SW480 (cell line): ENCODE data around the gene NFIA.
"Not testable (repeated sequence)": the region's sequence is repeated elsewhere in the genome, so short reads cannot be mapped to it uniquely, and the experiment has no call there.

Experiments used
- DNase-seq: peaks from one replicate; pipeline ENCODE4 v3.0.0-alpha.2; 2016; ENCODE audit warnings: low spot score

NFIA gene

DNA sequence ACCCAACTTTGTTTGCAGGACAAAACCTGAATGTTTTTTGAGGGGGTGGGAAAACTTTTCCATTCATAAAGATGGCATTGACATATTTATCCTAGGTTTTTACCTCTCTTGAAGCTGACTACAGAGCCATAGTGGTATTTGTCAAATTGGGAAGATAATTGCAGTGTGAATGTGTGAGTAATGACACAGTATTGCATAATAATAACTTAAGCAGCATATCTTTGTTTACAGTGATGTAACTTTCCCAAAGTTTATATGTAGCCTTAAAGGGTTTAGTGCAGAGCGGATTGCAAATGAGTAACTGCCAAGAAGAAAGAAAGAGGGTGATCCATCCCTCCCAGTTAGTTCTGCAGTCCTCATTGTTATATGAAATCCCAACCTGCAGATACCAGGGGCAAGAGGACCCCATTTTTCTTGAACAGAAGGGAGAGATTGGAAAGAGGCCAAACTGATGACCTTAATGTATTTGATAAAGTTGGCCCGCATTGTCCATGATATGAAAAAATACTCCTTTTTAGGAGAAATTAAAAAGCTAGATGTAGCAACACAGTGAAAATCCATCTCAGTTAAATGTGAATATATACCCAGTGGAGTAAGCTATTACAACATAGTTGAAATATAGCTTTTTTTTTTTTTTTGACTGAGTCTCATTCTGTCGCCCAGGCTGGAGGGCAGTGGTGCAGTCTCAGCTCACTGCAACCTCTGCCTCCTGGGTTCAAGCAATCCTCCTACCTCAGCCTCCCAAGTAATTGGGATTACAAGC lies 23.7 kb upstream of the NFIA start:
- peak; percentile 9 for DNase-seq

DNA sequence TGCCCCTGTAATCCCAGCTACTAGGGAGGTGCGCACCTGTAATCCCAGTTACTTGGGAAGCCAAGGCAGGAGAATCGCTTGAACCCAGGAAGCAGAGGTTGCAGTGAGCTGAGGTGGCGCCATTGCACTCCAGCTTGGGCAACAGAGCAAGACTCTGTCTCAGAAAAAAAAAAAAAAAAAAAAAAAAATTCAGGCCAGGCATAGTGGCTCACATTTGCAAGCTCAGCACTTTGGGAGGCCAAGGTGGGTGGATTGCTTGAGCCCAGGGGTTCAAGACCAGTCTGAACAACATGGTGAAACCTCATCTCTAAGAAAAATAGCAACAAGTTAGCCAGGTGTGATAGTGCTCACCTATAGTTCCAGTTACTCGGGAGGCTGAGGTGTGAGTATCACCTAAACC lies 20.8 kb upstream of the NFIA start:
- DNase-seq = not testable (repeated sequence)

DNA sequence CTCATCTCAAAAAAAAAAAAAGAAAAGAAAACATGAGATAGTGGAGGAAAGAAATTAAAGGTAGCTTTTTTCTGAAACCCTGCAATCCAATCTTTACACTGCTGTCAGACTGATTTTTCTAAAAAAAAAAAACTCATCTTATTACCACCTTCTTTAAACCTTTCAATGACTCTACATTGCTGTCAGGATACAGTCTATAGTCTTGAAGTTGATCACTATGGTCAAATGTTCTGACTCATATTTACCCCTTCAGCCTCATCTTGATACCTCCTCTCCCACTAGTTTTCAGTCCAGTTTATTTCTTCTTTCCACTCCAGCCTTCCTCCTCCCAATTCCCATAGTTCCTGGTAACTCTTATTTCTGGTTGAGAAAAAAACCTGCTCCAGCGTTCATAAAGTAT lies 17.7 kb upstream of the NFIA start:
- DNase-seq = no peak

DNA sequence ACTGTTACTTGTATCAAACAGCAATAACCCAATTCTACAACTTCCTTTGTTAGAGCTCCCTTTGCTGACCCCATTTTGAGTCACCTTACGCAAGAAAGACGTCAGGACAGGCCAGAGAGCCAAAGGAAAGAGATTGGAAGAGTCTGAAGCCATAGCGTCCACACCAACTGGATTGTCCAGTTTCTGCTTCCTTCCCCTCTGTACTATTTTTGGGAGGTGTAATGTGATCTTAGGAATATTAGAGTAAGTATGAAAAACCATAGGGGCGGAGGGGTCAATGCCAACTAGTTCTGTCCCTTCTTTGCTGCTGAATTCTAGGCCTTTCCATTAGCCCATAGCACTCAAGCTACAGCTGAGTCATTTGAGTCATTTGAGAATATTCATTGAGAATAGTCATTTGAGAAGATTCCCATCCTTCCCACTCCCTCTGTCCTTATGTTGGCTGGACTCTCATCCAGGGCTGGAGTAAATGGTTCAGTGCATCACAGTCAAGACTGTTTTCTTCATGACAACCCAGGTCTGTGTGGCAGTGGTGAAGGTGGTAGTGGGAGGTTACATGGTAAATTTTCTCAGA lies 14.8 kb upstream of the NFIA start:
- DNase-seq = no peak

DNA sequence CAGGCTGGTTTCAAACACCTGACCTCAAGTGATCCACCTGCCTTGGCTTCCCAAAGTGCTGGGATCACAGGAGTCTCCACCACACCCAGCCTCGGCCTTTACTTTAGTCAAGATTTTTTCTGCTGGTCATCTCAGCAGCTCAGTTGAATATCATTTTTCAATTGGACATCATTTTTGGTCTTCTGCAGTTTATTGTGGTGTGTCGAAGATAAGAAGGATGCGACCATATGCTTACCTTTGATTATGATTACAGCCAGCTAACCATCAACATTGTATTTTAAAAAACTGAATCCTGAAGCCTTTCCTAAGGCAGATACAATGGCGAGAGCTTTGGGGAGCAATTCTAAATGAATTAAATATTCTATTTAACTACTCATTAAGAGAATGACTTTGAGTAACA lies 12.3 kb upstream of the NFIA start:
- DNase-seq = no peak

DNA sequence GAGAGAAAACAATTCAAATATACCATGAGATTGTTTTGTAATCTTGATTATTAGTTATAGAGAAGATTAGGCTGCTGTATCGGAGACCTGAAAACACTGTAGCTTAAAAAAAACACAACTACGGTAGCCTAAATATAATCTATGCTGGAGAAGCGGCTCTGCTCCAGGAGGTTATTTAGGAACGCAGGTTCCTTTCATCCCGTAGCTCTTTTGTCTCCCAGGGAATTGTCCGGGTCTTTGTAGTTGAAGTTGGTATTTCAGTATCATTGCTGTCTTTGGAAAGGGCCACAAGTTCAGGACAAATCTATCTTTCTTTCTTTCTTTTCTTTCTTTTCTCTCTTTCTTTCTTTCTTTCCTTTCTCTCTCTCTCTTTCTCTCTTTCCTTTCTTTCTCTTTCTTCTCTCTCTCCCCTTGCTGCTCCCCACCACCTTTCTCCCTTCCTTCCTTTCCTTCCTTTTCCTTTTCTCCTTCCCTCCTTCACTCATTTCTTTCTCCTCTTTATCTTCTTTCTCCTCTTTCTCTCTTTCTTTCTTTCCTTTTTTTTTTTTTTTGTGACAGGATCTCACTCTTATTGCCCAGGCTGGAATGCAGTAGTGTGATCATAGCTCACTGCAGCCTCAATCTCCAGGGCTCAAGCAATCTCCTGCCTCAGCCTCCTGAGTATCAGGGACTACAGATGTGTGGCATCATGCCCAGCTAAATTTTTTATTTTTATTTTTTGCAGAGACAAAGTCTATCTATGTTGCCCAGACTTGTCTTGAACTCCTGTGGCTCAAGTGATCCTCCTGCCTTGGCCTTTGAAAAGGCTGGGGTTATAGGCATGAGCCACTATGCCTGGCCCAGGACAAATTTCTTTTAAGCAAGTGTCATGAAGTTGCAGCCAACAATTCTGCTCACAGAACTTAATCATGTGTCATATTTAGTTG lies 10.9 kb upstream of the NFIA start:
- DNase-seq = no peak

DNA sequence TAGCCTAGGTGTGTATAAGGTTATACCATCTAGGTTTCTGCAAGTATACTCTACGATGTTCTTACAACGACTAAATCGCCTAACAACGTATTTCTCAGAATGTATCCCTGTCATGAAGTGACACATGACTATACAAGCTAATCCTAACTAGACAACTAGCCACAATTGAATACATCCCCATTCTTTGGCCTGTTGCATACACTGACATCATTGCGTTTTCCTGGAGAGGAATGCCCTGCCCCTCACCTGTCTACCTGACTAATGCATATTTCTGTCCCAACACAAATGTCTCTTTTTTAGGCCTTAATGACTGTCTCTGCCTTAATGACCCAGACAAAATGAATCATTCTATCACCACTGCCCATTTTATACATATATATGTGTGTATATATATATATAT lies 8.5 kb upstream of the NFIA start:
- no peak for DNase-seq

DNA sequence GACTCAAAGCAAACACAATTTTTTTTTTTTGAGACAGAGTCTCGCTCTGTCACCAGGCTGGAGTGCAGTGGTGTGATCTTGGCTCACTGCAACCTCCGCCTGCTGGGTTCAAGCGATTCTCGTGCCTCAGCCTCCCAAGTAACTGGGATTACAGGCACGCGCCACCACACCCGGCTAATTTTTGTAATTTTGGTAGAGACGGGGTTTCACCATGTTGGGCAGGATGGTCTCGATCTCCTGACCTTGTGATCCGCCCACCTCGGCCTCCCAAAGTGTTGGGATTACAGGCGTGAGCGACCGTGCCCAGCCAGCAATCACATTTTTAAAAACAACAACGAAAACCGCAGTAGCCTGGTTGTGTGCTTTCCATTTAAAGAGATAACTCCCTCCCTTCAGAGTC lies 6.5 kb upstream of the NFIA start:
- DNase-seq = not testable (repeated sequence)

DNA sequence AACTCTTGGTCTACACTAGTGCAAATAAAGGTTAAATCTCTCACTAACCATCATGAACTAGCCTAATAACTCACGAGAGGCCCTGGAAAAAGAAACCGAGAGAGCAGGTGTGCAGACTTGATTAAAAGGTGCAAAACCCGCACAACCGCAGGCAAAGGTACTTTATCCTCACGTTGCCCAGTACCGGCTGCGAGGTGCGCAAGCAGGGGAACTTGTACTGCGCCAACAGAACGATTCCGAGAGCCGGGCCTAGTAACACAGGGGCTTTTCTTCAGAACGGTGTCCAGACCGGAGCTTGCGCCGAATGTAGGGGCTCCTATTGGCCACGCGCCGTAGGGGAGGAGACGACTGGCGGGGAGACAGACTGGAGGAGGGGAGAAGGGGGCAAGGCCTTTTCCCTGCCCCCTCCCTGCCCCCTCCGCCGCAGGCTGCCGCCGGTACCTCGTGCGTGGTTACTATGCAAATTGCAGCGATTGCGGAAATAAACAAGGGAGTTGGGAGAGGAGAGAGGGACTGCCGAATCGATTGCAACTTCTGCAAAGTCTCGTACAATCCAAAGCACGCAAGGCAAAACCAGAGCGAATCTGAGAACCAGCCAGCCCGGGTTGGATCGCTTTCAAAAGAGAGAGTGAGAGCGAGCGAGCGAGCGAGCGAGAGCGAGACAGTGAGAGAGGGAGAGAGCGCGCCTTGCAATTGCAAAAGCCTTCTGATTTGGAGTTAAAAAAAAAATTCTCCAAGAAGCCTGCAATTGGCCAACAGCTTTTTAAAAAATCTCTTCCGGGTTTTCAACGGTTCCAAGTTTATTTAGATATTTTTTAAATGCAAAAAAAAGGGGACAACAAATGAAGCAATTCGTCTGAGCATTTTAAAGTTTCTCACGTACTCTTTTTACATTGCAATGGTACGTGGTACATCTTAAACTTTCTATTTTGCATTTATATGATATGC lies 5.4 kb upstream of the NFIA start:
- peak; percentile 89 for DNase-seq

DNA sequence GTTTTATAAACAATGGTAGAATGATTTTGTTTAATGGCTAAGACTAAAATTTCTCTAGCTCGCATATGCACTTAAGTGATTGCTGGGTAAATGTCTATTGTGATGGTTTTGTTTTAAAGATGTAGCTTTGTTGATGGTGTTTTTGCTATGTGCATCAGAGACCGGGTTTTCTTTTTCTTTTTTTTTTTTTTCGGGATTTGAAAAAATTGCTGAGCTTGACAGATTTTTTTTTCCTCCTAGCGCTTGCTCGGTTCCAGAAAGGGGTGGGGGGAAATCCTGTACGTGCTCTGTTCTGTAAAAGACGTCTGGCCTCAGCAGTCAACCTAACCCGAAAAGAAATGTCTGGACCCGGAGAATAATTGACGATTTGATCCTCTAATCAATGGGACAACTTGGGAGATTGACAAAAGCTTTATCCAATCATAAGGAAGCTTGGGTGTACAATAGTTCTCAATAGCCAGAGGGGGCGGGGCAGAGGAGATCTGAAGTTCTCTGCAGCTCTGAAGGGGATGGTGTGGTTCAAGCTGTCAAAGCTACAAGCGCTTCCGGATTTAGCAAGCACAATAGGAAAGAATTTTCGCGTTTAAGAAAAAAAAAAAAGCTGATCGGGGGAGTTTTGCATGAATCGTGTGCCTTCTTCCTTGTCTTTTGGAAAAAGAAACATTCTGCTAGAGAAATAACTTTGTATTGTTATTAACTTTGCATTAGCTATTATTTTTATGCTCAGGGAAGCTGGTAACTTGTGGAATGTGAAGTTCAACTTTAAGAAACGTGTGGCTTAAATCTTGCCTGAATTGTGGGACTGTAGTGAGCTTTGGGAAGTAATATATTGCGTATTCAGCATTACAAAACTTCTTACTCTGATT lies 4.5 kb upstream of the NFIA start:
- DNase-seq = peak; percentile 98

DNA sequence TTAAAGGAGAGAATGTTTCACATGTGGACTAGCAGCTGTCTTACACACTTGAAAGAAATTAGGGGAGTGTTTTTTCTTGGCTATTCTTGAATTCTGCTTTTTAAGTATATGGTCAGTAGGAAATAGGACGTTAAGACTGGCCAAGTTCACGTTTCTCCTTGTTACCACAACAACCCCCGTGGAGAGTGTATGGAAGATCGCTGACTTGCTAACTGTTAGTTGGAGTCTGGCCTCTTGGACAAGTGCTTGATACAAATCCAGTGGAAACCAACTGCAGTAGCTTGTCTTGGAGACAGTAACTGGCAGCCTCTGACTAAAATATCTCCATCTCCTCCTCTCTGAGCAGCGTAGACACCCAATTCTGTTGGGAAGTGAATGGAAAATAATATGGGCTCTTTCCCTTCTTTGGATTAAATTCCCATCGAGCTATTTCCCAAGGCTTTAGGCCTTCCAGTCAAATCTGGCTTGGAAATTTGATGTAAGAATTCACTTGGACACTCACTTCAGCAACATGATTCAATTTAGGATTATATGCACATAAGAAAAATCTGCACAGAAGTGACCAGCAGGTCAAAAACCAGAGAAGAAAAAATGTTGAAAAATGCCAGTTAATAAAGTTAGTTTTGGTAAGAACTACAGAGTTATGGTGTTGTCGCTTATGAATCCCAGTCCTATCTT lies 3.6 kb upstream of the NFIA start:
- DNase-seq = no peak

DNA sequence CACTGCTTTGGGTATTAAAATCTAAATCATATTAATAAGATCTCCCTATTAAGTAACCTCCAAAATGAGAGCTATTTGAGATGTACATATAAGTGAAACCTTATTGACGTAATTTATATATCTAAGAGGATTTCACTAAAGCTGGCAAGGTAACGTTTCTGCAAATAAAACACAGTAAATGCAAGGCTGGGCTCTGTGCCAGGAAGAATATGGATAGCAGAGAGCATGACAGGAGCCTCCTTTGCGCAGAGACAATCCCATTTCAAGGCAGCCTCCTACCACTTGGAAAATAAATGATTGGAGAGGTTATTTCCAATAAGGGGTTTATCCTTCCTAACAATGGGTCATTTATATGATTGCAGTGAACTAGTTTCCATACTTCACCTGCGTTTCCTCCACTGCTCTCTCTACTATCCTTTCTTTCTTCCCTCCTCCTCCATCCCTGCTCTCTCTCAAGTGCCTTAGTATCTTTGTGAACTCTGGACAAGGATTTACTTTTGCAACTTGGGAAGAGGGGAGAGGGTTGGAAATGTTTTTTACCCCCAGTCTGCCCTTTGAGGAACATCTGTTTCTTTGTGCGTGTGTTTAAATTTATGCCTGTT lies 3.0 kb upstream of the NFIA start:
- no peak for DNase-seq

DNA sequence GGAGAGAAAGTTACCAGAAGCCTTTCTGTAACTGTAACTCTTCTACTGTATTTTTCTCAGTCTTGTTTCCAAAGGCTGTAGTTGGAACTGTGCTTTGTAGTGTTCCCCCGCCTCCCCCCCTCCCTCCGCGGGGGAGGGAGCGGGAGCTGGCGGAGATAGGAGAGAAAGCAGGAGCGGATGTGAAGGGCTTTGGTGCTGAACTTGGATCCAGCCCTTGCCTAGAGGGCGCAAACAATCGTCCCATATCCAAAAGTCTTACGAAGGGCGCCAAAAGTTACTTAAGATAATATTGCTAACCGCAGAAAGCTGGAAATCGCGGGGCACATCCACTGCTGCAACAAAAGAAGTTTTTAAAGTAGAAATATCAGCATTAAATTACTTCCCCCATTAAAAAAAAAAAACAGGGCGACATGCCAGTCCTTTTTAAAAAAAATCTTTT lies 2.4 kb upstream of the NFIA start:
- DNase-seq = peak; percentile 69

DNA sequence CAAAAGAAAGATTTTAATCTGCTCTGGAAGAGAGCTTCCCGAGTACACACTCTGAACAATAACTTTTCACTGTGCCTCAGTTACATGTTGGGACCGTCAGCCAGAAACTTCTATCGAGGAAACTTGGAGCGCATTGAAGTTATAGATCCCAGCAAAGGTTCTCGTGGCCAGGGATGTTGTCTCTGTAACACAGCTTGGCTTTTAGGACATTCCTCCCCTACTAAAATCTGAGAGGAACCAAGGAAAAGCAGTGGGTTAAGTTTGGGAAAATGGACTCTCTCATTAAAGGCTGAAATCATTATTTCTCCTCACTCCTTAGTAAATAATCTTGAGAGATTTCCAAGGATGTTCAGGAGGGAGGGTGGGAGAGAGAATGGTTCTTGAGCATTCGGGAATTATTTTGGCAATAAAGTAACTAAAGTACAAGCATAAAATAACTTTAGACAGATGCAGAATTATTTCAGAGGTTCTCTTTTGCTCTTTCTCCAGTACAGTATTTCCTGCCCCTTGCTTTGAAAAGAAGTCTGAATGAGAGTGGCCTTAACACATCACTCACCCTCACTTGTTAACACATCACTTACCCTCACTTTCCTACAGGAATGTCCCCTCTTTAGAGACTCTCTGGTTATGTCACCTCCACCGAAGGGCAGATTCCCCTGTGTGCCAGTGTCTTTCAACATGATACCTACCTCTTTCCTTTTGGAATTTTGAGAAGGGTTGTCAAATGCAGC lies 1.8 kb upstream of the NFIA start:
- peak; percentile 7 for DNase-seq

DNA sequence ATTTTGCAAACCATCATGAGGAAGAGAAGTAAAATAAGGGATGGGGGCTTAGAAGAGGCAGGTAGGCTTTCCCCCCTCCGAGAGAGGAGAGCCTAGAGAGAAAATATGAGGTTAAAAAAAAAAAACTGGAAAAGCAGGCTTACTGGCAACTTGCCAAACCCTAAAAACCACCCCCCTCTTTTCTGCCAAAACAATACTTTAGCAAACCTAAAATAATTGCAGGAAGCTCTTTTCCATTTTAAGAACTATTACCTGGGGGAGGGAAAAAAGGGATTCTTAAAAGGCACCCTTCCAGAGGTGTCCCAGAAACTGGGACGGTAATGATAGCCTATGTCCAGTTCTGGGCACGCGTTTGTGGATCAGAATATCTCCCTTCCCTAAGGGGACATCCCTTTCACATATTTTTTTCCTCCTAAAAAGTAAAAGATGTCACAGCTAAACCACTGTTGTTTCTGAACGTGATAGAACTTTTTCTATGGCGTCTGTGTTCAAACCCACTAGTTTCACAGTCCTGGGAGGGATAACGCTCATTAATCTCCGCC lies 1.1 kb upstream of the NFIA start:
- no peak for DNase-seq

DNA sequence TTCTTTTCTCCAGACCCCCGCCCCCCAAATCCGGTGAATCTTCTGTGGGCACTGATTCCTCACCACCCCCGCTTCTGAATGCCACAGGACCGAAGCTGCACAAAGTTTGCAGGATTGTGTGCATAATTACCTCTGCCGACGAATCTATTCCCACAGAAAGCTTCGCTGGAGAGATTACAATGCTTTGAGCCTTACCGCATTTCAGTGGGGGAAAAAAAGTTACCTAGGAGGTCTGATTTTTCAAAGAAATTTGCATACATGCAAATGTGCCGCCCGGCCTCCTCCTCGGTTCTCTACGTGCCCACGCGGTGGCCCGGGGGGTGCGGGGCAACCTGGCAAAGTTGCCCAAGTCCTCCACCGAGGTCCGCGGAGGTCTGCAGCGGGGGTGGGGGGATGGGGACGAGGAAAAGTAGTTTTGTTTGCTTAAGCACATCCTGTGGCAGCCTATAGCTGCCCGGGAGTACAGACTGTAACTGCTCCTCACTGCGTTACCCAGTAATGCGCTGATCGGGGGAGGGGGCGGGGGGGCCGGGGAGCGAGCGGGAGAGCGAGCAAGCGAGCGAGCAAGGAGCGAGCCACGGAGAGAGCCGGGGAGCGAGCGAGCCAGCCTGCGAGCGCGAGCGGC lies 563 bp upstream of the NFIA start:
- peak; percentile 70 for DNase-seq

DNA sequence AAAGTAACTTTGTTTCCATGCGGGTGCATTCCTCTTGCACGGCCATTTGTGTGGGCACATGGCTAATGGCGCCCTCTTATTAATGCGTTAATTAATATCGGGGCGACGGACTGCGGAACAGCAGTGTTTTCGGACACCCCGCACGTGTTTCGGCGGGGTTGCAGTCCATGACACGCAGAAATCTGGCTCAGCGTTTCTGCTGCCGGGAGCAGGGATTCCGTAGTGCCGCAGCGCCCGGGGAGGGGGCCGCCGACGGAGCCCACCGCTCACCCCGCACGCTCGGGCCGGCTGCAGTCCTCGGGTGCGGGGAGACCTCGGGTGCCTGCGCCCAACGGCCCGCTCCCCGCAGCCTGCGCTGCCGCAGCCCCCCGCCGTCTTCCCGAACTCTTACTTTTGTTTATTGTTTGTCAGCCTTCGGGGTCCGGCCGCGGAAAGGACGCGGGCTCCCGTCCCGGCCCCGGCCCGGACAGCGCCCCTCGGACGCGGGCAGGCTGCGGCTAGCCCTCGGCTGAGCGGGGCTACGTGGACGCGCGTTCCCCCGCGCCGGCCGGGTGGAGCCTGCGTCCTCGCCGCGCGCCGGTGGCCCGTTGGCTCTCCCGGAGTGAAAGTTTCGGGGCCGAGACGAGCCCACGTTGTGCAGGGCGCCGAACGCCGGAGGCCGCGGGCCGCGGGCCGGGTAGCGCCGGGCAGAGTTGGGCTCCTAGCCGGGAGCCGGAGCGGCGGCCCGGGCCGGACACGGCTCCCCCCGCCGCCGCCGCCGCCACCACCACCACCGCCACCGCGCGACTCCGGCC lies 849 bp downstream of the NFIA start:
- DNase-seq = peak; percentile 15
